ENCODE results near the gene SYT8.

The SYT8 gene

DNA sequence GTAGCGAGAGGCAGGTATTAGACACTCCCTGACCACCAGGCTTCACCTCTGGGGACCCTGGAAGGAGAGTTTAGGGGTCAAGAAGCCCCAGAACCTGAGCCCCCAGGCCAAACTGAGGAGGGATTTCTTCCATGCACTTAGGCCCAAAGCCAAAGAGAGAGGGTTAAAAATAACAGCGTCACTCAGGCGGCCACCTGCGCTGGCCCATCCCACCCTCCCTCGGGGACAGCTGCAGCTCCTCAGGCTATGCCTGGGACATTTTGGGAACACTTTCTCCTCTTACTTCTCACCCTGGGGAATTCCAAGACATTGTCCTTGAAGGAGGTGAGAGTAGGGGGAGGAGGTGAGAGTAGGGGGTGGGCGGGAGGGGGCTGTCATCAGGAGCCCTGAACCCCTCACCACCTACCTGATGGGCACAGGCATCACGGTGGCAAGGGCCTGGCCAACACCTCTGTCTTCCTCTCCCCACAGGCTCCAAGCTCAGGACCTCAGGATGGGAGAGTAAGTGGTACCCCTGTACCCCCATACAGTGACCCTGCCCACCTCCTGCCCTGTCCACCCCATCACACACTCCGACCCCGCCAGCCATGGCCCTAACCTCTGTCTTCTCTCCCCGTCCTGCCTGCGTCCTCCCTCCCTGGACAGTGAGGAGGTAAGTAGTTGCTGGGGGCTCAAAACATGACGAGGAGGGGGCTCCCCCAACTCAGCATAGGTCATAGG, 4.6 kb downstream of the SYT8 start:
- Histone ChIP-seq H3K27ac (no peak overlapping the region), H3K9ac (no peak overlapping the region), H3K4me1 (no peaks in the 10 kb centered on the region), H3K4me3 (ENCODE audit: low read depth, low read length) (no peak overlapping the region), H3K27me3 (ENCODE audit: control insufficient read depth, insufficient read depth, low read length) (no peaks in the 10 kb centered on the region), H3K79me2 (no peaks in the 10 kb centered on the region), H3K36me3 (ENCODE audit: control insufficient read depth, insufficient read depth, low read length) (no peaks in the 10 kb centered on the region), H2AFZ (no peak overlapping the region), H3K4me2 (ENCODE audit: low read length) (no peak overlapping the region), H3K9me3 (ENCODE audit: control insufficient read depth, low read length) (no peaks in the 10 kb centered on the region)
- TF ChIP-seq, protein P1, sequence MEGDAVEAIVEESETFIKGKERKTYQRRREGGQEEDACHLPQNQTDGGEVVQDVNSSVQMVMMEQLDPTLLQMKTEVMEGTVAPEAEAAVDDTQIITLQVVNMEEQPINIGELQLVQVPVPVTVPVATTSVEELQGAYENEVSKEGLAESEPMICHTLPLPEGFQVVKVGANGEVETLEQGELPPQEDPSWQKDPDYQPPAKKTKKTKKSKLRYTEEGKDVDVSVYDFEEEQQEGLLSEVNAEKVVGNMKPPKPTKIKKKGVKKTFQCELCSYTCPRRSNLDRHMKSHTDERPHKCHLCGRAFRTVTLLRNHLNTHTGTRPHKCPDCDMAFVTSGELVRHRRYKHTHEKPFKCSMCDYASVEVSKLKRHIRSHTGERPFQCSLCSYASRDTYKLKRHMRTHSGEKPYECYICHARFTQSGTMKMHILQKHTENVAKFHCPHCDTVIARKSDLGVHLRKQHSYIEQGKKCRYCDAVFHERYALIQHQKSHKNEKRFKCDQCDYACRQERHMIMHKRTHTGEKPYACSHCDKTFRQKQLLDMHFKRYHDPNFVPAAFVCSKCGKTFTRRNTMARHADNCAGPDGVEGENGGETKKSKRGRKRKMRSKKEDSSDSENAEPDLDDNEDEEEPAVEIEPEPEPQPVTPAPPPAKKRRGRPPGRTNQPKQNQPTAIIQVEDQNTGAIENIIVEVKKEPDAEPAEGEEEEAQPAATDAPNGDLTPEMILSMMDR (IDR thresholded peaks at IDR 0.05), result no peak

DNA sequence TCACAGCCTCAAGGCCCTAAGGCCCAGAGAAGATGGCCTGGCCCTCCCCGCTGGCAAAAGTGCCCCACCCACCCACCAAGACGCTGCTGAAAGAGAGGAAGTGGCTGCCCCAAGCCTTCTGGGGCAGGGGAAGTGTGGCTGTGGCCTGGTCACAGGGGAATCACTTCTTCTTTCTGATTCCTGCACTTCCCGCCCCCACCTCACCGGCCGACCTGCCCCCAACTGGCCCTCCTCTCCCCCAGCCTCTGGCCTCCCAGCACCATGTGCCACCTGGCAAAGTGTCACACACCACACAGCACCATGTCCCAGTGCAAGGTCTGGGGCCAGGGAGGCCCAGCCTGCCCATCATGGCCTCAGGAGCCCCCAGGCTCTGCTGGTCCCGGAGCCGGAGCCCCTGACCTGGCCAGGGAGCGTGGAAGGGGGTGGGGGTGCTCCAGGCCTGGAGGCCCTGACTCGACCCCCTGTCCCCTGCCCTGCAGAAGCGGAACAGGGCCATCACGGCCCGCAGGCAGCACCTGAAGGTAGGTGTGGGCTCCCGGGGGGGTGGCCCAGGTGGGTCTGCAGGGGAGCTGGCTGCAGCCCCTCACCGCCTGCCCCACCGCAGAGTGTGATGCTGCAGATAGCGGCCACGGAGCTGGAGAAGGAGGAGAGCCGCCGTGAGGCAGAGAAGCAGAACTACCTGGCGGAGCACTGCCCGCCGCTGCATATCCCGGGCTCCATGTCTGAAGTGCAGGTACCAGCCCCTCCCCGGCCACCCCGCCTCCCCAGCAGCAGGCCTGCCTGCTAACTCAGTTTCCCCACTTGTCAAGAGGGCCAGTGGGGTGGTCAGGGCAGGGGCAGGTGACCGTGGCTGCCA, 5.4 kb downstream of the SYT8 start:
- no peaks in the 10 kb centered on the region for H3K79me2 ChIP-seq
- no peaks in the 10 kb centered on the region for H3K4me1 ChIP-seq
- no peak overlapping the region for H3K4me2 ChIP-seq (ENCODE audit: low read length)
- no peak overlapping the region for H3K4me3 ChIP-seq (ENCODE audit: low read depth, low read length)
- H3K9ac ChIP-seq, result no peak overlapping the region
- H3K27me3 ChIP-seq (ENCODE audit: control insufficient read depth, insufficient read depth, low read length), result no peaks in the 10 kb centered on the region
- H2AFZ ChIP-seq, result no peak overlapping the region
- H3K36me3 ChIP-seq (ENCODE audit: control insufficient read depth, insufficient read depth, low read length), result no peaks in the 10 kb centered on the region
- no peaks in the 10 kb centered on the region for H3K9me3 ChIP-seq (ENCODE audit: control insufficient read depth, low read length)
- H3K27ac ChIP-seq, result no peak overlapping the region
- TF ChIP-seq, protein P1 (IDR thresholded peaks at IDR 0.05), result no peak

DNA sequence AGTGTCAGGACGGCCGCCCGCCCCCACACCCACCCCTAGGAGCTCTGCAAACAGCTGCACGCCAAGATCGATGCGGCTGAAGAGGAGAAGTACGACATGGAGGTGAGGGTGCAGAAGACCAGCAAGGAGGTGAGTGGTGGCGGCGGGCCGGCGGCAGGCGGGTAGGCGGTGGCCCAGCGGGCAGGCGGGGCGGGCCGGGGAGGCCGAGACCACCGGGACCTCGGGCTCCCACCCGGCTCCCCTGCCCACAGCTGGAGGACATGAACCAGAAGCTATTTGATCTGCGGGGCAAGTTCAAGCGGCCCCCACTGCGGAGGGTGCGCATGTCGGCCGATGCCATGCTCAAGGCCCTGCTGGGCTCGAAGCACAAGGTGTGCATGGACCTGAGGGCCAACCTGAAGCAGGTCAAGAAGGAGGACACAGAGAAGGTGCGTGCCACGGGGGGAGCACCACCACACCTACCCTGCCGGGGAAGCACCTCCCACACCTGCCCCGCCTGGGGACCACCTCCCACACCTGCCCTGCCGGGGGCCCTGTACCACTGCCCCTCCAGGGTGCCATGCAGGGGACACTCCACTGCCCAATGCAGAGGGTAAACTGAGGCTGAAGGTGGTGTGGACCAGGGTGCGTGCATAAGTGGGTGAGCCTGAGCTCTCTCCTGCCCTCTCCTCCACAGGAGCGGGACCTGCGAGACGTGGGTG, 6.1 kb downstream of the SYT8 start:
- Histone ChIP-seq H3K79me2 (no peaks in the 10 kb centered on the region), H3K36me3 (ENCODE audit: control insufficient read depth, insufficient read depth, low read length) (no peaks in the 10 kb centered on the region), H3K4me2 (ENCODE audit: low read length) (no peak overlapping the region), H3K9me3 (ENCODE audit: control insufficient read depth, low read length) (no peaks in the 10 kb centered on the region), H3K4me1 (no peaks in the 10 kb centered on the region), H3K27me3 (ENCODE audit: control insufficient read depth, insufficient read depth, low read length) (no peaks in the 10 kb centered on the region), H3K4me3 (ENCODE audit: low read depth, low read length) (no peak overlapping the region), H3K27ac (no peak overlapping the region), H2AFZ (no peak overlapping the region), H3K9ac (no peak overlapping the region)
- TF ChIP-seq, protein P1 (IDR thresholded peaks at IDR 0.05), result no peak

DNA sequence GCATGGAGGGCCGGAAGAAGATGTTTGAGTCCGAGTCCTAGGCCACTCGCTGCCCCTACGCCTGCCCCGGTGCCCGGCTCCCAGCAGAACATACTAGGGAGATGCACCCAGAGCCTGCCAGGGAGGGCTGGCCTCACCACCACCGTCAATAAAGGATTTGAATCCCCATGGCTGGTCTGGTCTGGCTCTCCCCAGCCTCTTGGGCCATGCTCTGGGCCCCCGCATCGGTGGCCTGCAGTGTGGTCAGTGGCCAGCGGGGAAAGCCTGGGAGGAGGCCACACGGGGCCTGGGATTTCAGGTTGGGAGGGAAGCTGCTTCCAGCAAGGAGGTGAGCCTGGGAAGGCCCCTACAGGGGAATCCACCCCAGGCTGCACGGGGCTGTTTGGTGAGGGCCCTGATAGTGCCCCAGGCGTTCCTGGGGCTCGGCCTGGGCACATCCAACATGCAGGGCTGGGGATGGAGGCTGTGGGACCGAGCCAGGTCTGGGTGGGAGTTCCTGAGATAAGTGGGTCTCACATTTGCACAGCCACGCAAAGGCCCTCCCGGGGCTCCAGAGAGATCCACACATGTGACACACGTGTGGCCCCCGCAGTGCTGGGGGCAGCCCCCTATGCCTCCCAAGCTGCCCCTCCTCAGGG, 6.8 kb downstream of the SYT8 start:
- Histone ChIP-seq H3K4me3 (ENCODE audit: low read depth, low read length) (no peak overlapping the region), H3K9ac (no peak overlapping the region), H3K27ac (no peak overlapping the region), H2AFZ (no peak overlapping the region), H3K36me3 (ENCODE audit: control insufficient read depth, insufficient read depth, low read length) (no peaks in the 10 kb centered on the region), H3K4me2 (ENCODE audit: low read length) (no peak overlapping the region), H3K79me2 (no peaks in the 10 kb centered on the region), H3K27me3 (ENCODE audit: control insufficient read depth, insufficient read depth, low read length) (no peaks in the 10 kb centered on the region), H3K4me1 (no peaks in the 10 kb centered on the region), H3K9me3 (ENCODE audit: control insufficient read depth, low read length) (no peaks in the 10 kb centered on the region)
- TF ChIP-seq, protein P1 (IDR thresholded peaks at IDR 0.05), result no peak
